HS-5 (cell line): ENCODE measurements around the gene KCMF1.

Experiments
- DNase-seq: peaks from one replicate; pipeline ENCODE4 v3.0.0-alpha.2; 2012; ENCODE audit warnings: low read depth

KCMF1 gene

DNA sequence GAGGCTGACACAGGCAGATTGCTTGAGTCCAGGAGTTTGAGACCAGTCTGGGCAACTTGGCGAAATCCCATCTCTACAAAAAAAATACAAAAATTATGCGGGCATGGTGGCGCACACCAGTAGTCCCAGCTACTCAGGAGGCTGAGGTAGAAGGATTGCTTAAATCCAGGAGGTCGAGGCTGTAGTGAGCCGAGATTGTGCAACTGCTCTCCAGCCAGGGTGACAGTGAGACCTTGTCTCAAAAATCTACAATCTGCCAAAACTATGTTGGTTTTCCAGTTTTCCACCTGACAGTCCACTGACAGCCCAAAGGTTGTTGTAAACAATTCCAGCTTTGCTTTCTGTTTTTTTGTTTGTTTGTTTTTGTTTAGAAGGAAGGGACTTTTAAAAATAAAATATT is 51.3 kb downstream of the KCMF1 start:
- DNase-seq, result no peak

DNA sequence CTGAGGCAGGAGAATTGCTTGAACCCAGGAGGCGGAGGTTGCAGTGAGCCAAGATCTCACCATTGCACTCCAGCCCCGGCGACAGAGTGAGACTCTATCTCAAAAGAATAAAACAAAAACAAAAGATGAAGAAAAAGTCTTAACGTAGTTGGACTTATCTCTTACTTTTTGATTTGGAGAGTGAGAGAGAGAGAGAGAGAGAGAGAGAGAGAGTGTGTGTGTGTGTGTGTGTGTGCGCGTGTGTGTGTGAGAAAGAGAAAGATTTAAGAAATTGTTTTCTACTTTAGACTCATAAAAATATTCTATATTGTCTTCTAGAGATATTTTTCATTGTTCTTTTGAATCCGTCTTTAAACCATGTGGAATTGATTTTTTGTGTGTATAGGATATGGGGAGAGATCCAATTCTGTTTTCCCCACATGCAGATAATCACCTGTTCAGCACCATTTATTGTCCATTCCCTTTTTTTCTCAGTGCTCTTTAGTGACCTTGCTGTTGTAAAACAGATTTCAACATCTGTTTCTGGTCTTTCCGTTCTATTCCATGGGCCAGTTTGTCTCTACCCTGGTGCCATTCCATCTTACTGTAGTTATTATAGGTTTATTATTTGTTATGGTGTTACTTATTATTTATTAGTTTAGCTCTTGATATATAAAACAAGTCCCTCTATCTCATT is 53.5 kb downstream of the KCMF1 start:
- no peak for DNase-seq

DNA sequence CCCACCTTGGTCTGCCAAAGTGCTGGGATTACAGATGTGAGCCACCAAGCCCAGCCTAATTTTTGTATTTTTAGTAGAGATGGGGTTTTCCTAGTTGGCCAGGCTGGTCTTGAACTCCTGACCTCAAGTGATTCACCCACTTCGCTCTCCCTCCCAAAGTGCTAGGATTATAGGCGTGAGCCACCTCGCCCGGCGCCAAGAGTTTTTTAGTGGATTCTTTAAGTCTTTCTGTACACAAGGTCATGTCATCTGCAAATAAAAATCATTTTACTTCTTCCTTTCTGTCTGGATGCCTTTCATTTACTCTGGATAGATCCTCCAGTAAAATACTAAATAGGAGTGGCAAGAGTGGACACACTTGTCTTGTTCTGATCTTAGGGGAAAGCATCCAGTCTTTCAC is 61.7 kb downstream of the KCMF1 start:
- DNase-seq, result no peak

DNA sequence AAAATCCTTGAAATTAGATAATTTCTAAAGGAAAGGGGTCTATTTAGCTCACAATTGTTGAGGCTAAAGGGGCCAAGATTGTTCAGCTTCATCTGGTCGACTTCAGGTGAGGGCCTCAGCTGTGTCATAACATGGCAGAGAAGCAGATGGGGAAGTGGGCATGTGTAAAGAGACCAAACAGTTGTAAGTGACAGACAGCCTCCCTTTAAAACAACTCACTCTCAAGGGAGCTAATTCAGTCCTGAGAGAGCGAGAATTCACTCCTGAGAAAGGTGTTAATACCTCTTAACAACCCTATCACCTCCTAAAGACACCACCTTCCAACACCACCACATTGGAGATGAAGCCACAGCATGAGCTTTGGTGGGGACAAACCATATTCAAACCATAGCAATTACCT is 62.4 kb downstream of the KCMF1 start:
- DNase-seq, result no peak

DNA sequence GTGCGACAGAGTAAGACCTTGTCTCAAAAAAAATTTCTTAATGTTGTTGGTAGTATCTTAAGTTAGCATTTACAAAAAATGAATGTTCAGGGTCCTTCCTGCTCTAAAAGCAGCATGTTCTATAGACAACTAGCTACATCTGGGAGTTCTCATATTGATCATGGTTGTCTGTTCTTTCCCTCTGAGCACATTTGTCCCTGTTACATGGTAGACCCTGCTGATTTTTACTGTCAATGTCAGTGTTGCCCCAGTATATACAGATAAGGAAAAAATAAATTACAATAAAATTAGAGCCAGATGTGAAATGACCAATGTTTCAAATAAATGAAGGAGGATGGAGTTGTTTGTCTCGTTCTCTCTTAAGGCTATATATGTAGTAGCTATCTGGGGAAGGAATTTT is 63.2 kb downstream of the KCMF1 start:
- DNase-seq, result no peak

DNA sequence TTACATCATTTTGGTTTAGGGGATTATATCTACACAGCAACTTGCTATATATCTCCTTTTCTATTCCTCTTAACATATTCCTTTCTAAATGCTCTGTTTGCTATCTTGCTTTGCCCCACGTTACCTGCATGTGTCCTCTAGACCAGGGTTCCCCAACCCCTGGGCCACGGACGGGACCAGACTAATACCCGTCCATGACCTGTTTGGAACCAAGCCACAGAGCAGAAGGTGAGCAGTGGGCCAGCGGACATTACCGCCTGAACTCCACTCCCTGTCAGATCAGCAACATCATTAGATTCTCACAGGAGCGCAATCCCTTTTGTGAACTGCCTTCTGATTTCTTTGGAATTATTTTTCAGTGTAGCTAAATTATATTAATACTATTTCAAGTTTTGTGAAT is 66.7 kb downstream of the KCMF1 start:
- no peak for DNase-seq

DNA sequence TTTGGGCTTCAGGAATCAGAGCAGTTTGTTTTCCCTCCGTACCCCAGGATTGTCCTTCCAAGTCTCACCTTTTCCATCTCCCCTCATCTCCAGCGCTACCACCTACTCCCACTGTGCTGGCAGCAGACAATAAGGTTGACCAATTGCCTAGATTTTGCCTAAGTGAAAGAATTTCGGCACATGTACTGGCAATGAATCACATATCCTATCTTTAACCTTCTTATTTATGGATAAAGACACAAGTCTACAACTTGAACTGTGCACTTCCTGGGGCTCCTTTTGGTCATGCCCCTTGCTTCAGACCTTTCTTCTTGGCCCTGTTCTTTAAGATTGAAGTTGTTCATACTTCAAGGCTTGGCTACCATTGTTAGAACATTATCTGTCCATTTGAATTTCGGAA is 71.4 kb downstream of the KCMF1 start:
- DNase-seq, result no peak

DNA sequence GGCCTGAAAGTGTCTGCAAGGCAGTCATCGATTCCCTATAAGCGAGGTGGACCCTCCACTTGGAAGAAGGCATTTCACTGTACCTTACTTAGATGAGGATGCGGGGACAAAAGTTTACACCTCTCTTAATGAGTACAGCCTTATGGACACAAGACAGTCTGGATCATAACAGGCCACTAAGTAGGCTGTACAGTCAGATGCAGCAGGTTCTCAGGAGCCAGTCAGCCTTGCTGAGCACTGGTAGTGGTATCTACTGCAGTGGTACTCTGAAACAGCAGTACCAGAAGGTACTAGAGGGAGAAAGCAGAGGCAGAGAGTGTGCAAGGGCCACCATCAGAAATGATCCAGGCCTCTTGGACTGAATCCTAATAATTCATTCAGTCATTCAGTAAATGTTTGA is 77.6 kb downstream of the KCMF1 start:
- no peak for DNase-seq

DNA sequence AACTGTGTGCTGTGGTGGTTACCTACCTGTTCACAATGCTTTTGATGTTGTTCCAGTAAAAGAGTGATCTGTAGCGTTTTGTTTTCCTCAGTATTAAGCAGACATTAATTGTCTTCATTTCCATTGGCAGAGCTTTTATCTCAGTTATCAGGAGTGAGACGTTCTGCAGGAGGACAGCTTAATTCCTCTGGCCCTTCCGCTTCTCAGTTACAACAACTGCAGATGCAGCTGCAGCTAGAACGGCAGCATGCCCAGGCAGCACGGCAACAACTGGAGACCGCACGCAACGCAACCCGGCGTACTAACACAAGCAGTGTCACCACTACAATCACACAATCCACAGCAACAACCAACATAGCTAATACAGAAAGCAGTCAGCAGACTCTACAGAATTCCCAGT is 78.3 kb downstream of the KCMF1 start:
- no peak for DNase-seq

DNA sequence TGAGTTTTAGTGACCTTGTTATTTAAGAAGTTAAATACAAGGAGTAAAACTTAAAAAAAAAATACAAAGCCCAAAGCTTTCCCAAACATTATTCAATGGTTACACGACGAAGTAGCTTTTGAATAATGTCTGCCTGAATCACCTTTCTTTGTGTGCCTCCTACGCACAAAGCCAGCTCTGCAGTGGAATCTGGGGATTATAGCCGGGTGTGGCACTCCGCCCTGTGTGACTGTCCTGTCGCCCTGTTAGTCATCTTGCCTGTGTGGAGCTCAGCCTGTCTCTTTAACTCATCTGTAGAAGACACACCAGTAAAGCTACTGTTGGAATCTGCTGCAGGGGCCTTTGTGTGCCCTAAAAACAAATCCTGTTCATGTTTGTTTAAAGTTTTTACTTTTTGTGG is 82.8 kb downstream of the KCMF1 start:
- peak; percentile 33 for DNase-seq

DNA sequence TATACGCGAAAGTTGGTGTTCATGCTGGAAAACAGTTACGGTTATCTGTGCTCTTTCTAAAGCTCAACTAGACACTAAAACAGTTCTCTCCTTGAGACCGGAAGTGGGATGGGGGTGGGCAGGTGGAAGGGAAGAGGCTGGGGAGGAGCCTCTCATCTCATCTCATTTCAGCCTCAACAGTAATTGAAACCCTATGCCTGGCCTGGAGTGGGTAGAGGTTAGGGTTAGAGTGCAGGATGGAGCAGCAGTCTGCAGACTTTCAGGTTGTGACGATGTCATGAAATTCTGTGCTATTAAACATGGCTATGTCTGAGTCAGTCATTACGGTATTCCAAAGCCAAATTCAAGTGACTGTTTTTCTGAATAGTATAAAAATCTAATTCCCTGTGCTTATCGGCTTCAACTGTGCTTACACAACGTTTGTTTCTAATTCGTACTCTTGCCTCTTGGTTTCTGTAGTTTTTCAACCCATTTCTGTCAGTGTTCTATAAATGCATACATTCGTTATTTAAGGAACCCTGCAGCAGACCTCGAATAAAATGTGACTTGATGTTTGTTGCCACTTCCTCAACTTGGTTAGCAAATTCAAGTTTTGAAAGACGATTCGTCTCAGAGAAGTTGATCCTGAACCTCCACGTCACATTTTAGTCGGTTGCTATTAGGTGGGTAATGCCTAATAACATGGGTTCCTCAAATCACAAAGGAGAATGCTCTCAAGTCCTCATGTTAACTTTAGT is 86.4 kb downstream of the KCMF1 start:
- DNase-seq, result no peak

DNA sequence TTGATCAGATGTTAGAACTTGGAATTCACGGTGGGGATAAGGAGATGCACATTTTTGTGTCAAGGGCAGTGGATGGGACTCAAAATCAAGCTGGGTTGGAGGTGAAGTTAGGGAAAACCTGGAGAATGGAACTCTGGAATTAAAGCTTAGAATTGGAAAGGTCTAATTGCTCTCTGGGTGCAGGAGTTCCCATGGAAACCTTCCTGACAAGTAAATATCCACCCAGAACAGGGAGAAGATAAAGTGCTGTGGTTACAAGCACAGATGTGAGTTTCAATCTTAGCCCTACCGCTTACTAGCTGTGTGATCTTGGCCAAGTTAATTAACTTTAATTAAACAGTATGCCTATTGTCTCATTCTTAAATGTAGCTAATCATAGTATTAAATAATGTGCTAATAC is 90.9 kb downstream of the KCMF1 start:
- no peak for DNase-seq

DNA sequence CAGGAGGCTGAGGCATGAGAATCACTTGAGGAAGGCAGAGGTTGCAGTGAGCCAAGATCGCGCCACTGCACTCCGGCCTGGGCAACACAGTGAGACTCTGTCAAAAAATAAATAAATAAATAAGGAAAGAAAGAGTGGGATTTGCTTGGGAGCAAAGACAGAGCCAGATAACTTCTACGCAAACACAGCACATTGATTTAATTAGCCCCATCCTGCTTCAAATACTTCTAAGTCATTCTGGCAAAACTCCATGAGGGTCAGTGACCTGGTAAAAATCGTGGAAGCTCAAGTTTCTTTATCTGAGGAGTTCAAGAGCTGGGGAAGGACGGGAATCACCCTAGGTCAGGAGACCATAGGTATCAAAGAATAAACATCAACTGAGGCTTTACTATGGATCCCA is 91.6 kb downstream of the KCMF1 start:
- no peak for DNase-seq

DNA sequence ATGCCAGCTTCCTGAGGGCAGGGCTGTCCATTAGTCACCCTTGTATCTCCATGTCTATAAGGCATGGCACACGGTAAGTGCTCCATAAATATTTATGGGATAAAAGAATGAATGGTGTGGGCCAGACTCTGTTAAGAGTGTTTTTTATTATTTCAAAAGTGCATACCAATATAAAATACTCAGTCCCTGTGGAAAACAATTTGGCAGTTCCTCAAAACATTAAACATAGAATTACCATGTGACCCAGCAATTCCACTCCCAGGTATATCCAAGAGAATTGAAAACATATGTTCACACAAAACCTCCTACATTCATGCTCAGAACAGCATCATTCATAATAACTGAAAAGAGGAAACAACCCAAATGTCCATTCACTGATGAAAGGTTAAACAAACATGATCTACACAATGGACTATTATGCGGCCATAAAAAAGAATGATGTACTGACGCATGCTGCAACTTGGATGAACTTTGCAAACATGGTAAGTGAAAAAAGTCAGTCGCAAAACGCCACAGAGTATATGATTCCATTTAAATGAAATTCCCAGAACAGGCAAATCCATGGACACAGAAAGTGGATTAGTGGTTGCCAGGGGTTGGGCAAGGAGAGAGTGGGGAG is 93.1 kb downstream of the KCMF1 start:
- no peak for DNase-seq

DNA sequence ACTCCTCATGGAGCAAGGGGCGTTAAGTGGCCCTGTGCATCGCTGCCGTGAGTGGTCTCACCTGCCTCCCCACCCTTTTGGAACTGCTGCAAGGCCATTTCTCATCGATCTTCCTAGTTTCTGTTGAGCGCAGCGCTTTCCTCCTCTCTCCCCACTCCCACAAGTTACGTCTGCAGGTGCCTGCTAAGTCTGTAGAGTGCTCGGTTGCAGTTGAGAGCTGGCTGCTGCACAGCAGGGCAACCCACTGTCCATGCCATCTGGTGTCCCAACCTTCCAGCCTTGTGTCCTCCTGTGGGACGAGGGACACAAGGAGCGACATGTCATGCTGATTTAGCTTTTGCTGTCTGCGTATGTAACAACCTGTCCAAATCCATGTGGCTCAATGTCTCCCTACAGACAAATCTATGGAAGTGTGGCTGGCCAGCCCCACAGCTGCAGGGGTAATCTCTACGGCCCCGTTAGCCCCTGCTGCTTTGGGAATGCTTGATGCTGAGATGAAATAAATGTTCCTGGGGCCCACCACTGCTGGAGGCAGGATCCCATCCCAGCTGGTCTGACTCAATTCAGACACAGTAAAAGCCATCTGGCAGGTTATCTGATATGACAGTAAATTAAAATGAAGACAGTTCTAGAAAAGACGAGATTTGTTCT is 94.1 kb downstream of the KCMF1 start:
- no peak for DNase-seq

DNA sequence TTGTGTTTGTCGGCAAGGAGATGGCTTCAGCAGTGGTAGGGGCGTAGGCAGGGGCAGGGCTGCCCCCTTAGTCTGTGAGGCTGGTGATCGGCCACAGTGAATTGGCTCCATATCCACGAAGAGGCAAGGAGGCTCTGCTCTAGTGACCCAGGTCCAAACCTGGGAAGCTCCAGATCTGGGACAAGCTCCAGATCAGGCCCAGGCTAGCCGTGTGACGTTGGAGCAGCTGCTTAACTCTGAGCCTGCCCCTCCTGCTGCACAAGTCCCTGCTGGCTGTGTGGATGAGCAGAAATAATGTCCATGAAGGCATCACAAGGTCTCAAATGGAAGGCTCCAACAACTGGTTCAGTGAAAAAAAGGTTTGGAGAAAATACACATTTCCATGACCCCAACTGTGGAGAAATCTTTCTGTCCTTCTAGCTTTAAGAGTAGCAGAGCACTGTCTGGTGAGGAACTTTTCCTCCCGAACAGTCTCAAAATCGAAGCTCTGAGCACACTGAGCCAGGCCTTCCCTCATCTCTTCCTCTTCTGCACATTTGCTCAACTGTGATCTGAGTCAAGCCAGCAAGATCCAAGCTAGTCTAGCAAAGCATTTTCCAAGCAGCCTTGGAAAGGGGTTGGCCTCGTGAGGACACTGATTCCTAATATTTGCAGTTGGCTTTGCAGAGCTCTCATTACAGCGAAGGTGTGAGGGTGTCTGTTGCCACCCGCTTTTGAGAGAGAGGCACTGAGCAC is 95.2 kb downstream of the KCMF1 start:
- no peak for DNase-seq

DNA sequence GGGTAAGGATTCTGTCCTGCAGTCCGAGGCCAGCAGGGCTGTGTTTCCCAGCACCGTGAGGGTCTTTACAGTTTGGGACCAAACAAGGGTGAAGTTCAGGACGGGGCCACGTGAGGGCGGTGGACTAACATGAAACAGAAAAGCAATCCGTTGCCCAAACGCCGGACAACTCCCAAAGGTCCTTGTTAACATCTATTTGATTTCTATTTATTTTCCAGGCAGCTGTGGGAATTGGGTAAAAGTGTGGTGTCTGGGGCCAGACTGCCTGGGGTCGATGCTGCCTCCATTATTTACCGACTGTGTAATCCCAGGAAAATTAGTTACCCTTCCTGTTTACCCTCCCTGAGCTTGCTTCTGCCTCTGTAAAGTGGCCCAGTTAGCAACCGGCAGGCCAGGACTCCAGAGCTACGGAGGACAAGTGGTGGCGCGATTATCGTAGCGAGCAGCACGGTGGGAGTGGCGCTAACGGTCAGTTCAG is 96.0 kb downstream of the KCMF1 start:
- peak; percentile 49 for DNase-seq

DNA sequence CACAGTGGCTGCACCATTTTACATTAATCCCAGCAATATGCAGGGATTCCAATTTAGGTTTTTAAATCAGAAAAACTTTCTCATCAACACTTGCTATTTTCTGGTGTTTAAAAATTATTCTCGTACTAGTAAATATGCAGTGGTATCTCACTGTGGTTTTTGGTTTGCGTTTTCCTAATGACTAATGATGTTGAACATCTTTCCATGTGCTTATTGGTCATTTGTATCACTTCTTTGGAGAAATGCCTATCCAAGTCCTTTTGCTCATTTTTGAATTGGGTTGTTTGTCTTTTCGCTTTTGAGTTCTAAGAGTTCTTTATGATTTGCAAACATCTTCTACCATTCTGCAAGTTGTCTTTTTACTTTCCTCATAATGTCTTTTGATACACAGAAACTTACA is 100.1 kb downstream of the KCMF1 start:
- no peak for DNase-seq

DNA sequence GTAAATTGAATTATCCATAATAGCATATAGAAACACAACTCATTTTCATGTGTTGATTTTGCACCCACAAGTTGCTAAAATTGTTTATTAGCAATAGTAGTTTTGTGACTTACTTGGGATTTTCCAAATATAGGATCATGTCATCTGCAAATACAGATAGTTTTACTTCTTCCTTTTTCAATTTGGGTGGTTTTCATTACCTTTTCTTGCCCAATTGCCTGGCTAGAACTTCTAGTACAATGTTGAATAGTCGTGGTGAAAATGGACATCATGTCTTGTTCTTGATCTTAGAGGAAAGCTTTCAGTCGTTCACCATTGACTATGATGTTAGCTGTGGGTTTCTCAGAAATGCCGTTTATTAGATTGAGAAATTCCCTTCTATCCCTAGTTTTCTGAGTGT is 102.1 kb downstream of the KCMF1 start:
- no peak for DNase-seq

DNA sequence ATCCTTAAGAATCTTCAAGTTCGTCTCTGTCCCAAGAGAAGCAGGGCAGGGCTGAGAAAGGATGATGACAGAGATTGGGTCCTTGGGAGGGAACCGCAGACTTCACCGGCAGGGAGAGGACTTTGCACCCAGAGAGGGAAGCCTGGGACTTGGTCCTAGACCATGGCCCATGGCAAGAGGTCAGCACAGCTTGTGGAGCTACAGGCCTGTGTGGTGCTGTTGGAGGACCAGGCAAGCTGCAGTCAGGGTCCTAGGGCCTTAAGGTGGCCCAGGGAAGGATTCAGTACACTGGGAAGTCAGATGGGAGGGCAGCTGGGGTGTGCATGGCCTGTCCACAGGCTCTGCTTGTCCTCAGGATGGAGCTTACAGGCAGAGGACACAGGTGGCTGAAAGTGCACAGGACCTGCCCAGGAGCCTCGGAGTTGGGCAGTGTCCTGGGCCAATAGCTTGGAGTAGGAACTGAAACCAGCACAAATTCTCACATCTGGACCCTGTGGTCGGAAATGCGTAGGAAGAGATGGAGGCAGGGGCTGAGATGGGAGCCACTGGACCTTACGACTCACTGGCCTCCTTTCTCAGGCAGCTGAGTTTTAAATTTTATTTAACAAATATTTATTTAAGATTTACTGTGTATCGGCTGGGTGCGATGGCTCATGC is 105.8 kb downstream of the KCMF1 start:
- no peak for DNase-seq

DNA sequence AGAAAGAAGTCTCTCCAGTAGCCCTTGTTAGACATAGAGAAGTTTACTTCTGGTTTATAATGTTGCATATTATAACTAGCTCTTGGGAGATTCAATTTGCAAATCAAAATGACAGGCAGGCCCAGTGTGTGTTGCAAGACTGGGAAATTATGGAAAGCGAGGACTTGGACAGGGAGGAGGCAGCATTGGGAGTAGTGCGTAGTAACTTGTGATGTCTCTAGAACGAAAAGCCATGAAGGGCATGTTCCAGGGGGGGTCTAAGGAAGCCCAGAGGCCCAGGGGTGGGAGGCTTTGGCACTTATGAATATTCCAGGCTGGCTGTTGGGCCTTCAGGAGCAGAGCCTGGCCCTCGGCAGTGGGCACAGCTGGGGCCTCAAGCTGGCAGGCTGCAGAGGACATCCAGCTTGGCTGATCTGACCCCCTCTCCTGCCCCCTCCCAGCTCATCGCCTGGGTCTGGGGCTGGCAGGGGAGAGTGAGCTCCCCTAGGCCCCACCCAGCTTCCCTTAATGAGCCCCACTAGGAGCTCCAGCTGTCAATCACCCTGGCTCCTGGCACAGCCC is 107.0 kb downstream of the KCMF1 start:
- no peak for DNase-seq
